NOMO-1 (cell line): ENCODE data around the gene RTN4RL2.
A peak's percentile ranks its signal among the peaks of the same experiment; 100 is the strongest.
"Not testable (repeated sequence)": the region's sequence is repeated elsewhere in the genome, so short reads cannot be mapped to it uniquely, and the experiment has no call there.

ENCODE experiments used
- DNase-seq, 2 experiments: peaks; one replicate each; lab custom pipeline; 2025; ENCODE audit not compliant: unreplicated experiment in 2 of 2; lab: John Stamatoyannopoulos, UW

Gene RTN4RL2

DNA sequence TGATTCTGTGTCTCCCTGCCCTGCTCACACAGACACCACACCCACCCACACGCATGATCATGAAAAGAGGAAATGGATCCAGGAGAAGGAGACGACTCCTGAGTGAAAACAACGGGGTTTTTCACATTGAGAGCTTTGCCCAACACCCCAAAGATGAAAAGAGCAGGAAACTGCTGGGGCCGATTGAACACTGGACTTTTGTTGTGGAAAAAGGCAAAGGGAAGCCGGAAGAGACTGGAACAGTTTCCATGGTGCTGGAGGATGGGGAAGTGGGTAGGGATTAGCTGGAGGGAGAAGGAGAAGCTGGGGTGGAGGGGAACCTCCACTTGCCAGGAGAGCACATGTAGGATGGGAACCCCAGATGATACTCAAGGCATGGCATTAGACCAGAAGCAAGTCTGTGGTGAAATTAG is 28.2 kb upstream of the RTN4RL2 start:
- DNase-seq: no peak

DNA sequence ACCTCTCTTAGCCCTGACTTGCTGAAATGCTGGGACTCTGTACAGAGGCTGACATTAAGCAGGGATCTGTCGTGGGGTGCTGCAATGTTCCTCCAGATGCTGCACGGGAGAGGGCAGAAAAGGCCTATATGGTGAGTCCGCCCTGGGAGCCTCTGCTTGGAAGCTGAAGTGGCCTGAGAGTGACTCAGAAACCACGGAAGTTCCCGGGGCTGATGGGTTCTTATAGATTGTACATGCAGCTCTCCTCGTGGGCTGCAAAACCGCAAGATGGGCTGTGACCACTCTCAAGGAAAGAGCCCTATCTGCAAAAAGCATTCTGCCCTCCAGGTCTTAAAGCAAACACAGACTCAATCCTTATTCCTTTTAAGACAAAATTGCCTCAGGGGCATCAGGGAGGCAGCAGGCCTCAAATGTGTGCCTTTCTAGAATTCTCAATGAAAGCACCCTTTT is 27.6 kb upstream of the RTN4RL2 start:
- DNase-seq: peak; percentile 54 to 56

DNA sequence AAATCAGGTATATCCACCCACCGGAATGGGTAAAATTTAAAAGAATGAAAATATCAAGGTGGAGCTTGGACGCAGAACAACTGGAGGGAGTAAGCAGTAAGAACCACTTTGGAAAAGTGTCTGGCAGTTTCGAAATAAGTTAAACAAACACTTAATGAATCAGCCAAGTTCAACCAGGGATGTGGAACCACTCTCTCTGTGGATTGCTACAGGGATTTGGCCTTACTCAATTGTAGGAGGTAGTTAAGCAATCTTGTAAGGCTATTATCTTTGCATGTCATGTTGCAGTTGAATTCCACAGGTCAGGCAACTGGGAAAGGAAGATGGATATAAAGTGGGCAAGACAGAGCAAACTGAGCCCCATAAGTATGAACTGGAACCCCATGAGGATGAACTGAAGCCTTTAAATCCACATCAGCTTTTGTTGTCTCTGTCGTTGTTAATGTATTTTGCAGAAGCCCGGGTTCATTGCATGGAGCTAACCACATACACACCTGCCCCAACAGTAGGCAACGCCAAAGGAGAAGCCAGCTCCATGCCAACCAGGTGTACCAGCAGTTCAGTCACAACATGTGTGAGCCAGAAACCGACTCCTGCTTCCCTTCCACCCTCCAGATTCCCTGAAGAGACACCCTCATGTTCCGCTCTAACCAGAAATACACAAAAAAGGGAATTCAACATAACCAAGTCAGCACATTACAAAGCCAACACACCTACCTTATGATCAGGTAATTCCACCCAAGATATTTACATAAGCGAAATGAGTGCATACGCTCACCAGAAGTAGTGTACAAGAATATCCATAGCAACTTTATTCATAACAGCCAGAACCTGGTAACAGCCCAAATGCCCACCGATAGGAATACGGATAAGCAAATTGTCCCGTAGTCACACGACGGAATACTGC is 25.4 kb upstream of the RTN4RL2 start:
- peak; percentile 63 to 84 for DNase-seq

DNA sequence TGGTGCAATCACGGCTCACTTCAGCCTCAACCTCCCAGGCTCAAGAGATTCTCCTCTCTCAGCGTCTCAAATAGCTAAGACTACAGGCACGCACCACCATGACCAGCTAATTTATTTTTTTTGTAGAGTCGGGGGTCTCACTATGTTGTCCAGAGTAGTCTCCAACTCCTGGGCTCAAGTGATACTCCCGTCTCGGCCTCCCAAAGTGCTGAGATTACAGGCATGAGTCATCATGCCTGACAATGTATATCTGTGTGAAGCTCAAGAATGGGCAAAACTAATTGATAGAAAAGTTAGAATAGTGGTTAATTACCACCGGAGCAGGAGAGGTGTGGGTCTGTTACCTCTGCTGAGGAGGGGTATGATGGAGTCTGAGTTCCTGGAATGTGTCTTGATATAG is 24.3 kb upstream of the RTN4RL2 start:
- DNase-seq: no peak

DNA sequence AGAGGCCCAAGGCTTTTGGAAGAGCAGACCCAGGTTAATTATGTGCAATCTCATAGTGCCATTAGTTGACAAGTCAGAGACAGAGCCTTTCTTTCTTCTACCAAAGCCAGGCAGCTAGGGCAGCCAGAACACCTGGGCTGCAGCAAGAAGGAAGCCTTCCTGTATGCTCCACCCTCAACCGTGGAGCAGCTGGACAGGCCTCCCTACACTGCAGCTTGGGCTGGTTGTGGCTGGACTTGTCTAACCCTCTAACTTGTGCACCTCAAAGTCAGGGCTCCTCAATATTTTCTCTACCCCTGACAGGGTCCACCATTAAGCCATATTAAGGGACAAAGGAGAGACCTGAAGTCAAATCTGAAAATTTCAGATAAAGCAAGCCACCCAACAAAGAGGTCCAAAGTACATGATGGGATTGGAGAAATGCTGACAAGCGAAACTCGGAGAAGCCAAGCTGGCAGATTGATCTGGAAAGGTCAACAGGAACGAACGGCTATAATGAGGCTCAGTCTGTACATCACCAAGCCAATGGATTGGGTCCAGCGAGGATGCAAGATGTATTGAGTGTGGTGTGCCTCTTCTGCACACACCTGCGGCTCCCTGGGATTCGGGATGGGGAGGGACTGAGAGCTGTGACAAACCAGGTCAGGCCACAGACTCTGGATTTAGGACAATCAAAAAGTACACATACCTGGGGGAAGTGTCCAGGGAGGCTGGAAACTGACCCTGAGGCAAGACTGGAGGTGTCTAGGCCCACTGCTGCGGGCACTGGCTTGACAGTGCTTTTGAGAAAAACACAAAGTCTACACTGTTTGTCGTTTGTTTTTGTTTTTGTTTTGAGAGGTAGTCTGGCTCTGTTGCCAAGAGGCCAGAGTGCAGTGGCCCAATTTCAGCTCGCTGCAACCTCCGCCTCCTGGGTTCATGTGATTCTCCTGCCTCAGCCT is 21.7 kb upstream of the RTN4RL2 start:
- no peak for DNase-seq

DNA sequence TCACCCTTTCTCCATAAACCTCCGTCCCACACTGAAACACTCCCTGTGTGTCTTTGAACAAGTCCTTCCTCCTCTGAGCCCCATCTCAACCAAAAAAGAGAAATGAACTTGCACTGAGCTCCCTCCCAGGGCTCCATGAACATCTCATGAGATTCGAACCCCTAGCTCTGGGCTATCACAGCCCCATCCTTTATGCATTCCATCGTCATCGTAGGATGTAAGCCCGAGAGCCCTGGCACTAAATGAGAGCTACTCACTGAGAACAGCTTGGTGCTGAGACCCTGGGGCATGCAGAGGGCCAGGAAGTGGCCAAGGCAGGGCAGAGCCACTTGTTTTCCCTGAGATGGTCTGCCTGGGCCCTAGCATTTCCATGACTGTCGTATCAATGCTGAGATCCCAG is 20.5 kb upstream of the RTN4RL2 start:
- DNase-seq: no peak

DNA sequence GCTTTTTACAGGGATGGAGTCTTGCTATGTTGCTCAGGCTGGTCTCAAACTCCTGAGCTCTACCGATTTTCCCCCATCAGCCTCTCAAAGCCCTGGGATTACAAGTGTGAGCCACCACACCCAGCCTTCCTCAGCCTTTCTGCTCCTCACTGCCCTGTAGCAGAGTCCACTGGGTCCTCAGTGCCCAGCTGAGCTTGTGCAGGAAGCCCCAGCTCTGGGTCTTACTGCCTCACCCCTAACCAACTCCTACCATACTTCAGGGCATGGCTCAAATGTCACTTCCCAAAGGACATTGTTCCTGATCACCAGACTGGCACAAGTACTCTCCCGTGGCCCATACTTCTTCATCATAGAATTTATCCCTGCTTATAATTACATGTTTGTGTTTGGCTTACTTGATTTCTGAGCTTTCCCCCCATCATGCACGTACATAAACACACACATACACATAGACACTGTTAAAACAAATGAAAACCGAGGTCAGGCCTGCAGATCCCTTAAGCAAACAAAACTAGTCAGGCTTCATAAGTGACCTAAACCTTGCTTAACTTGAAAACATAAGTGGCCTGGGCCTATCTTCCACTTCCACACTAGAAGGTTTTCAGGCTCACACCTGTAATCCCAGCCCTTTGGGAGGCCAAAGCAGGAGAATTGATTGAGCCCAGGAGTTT is 19.4 kb upstream of the RTN4RL2 start:
- DNase-seq: no peak

DNA sequence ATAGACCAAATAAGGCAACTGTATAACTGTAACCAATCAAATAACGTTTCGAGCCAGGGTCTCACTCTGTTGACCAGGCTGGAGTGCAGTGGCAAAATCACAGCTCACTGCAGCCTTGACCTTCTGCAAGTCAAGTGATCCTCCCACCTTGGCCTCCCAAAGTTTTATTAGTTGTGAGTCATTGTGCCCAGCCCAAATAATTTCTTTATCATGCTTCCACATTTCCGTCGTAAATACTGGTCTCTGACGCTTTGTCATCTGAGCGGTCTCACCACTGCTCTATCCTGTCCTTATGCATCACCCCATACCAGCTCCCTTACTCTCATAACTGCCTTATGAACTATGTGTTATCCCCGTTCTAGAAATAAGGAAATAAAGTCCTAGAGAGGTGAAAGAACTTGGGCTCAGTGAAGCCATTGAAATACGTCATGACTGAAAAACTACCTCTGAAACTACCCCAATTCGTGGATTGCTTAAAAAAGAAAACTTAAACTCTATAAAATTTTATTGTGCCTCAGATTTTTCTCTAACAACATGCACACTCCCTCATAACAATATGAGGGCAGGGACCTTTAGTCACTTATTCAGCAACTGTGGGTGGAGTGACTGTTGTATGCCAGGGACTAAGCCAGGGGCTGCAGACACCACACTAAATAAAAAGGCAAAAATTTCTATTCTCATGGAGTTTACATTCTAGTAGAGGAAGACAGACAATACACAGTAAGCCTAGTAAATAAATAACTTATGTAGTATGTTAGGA is 15.8 kb upstream of the RTN4RL2 start:
- no peak for DNase-seq

DNA sequence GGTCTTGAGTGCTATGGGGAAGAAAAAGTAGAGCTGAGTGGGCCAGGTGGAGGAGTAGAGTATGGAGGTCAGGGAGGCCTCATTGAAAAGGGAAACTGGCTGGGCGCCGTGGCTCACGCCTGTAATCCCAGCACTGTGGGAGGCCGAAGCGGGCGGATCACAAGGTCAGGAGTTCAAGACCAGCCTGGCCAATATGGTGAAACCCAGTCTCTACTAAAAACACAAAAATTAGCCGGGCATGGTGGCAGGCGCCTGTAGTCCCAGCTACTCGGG is 15.3 kb upstream of the RTN4RL2 start:
- DNase-seq: not testable (repeated sequence)

DNA sequence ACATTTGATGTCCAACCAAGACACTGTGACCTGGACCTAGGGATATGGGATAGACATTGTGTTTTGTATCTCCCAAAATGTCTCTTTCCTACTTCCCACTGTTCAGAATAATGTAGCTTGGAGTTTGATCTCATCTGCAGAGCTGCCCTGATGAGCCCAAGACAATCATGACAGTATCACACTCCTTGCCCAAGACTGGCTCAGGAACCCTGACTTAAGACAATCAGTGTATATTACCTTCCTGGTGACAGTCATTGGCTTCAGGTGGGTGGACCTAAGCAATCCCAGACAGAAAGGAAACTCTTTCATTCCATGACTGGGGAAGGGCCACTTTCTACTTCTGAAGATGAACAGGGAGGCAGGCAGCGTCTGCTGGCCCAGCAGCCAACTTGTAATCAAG is 14.3 kb upstream of the RTN4RL2 start:
- no peak for DNase-seq

DNA sequence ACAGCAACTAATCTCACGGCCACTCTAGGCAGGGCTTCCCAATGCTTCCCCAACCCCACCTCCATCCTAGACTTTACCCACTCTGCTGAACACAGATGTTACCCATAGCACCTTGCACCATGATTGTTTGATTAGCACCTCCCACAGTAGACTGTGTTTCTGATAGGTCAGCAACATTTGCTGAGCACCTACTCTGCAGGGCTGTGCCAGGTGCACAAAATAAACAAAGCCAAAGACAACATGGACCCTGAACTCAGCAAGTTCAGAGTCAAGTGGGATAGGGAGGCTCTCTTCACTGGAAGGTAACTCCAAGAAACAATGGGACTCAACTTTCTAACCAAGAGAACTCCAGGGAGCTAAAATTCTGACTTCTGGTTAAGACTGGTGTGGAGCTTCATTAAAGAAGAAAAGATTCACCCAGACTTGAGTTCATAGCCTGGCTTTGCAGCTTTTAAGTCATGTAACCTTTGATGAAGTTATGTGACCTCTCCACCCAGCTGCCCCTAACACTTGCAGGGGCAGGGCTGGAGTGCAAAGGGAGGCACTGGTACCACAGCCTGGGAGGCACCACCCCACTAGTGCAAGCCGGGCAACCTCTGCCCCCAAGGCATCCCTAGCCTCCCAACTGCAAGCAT is 6.7 kb upstream of the RTN4RL2 start:
- DNase-seq: no peak

DNA sequence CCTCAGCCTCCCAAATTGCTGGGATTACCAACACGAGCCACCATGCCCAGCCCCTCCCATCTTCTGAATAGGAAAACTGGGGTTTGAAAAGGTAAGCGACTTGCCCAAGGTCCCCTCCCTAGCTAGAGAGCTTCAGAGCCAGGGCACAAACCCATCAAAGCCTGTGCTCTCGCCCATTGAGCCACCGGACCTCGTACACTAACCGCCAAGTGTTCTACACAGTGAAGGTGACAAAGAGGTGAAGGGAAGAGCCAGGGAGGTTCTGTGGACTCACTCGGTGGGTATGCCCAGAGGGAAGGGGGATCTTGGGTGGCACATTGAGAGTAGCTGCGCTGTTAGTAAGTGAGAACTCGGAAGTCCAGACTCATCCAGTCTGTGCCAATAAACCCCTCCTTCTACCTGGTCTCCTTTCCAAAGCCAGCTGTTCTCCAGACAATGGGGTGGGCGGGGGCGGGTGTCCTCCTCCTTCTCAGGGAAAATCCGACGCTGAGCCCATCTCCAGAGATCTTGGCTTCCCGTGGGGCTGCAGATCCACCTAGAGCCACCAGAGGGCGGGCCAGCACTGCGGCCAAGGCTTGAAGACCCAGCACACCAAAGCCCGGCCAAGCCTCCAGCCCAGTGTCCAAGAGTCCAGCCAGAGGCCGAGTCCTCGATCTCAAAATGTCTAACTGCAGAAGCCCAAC is 3.2 kb upstream of the RTN4RL2 start:
- DNase-seq: peak; percentile 60 to 74

DNA sequence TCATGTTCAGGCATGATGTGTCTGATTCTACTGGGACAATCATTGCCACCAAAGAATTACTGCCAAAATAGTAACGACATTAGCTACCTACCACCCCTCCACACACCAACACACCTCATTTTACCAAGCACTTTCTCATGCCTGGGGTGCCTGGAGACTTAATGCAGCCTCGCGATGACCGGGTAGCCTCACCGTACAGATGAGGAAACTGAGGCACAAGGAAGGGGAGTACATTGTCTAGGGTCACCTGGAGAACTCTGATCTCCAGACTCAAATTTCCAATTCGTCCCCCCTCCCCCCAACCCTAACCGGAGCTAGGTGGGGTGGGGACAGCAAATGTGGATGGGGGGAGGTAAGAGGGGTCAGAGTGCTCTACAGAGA is 2.7 kb upstream of the RTN4RL2 start:
- peak; percentile 60 to 71 for DNase-seq

DNA sequence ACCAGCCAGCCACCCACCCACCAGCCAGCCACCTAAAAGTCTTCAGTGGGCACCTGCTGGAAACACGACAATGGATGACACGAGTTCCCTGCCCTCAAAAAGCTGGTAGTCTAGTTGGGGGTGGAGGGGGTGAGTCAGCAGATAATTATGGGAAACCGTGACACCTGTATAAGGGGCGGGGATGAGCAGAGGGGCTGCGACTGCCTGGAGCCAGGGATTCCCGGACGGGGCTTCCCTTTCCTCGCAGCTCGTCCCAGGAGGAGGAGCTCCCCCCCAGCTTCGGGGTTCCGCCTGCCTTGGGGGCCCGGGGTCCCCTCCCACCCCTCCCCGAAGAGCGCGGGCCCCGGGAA is 2.3 kb upstream of the RTN4RL2 start:
- DNase-seq: no peak

DNA sequence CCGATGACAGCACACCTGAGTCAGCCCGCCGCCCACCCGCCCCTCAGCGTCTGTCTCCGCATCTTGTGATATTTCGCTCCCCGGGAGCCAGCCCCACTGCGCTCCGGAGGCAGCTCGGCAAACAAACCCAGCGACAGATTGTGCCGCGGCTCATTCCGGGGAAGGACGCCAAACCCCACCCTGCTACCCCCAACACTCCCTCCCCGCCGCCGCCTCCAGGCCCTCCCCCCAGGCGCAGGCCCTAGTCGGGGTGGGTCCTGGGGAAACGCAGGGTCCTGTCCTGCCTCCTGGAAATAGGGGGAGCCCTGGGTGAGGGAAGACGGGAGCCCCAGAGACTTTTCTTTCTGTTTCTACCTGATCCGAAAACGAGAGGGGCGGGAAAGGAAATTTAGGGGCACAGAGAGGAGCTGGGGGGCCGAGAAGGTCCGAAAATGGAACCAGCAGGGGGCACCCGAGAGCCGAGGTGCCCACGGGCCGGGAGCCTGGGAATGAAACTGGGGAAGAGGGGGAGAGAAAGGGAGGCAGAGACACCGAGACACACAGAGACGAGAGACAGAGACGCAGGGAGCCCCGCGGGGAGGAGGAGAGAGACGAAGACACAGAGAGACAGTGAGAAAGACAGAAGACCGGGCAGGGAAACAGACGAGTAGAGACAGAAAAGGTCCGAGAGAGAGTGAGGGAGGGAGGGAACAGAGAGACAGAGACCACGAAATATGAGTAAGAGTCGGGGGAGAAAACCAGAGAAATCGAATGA is 1.7 kb upstream of the RTN4RL2 start:
- DNase-seq: peak; percentile 10

DNA sequence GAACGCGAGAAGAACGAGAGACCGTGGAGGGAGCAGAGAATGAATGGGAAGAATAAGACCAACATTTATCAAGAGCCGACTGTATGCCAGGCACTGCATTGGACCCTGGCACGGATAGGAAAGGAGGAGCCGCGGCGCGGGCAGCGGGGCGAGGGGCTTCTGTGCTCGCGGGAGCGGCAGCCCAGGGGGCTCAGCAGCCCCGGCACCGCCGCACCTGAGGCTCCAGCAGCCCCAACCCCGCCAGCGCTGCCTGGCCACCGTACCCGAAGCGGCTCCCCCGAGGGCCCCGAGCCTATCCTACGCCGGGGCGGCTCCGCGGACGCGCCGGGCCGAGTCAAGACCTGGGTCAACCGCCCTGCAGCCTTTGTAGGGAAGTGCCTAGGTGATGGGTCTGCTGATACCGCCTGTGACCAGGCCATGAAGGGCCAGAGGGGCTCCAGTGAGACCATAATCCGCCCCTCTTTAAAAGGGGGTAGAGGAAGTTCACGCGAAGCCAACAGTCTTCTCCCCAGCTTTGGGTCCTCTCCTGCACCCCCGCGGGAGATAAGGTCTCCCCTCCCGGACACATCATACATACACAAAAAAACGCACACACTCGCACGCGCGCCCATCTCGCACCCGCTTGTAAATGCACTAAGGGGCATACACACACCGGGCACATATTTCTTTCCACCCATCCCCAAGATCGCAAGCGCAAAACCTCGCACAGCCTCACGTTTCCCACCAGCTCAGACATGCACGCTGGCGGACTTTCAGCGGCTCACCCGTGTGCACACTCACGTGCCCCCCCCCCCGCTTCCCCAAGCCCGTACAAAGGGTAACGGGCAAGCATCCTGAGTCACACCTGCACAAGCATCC is 935 bp upstream of the RTN4RL2 start:
- peak in 1 of 2 experiments; percentile 22 for DNase-seq

DNA sequence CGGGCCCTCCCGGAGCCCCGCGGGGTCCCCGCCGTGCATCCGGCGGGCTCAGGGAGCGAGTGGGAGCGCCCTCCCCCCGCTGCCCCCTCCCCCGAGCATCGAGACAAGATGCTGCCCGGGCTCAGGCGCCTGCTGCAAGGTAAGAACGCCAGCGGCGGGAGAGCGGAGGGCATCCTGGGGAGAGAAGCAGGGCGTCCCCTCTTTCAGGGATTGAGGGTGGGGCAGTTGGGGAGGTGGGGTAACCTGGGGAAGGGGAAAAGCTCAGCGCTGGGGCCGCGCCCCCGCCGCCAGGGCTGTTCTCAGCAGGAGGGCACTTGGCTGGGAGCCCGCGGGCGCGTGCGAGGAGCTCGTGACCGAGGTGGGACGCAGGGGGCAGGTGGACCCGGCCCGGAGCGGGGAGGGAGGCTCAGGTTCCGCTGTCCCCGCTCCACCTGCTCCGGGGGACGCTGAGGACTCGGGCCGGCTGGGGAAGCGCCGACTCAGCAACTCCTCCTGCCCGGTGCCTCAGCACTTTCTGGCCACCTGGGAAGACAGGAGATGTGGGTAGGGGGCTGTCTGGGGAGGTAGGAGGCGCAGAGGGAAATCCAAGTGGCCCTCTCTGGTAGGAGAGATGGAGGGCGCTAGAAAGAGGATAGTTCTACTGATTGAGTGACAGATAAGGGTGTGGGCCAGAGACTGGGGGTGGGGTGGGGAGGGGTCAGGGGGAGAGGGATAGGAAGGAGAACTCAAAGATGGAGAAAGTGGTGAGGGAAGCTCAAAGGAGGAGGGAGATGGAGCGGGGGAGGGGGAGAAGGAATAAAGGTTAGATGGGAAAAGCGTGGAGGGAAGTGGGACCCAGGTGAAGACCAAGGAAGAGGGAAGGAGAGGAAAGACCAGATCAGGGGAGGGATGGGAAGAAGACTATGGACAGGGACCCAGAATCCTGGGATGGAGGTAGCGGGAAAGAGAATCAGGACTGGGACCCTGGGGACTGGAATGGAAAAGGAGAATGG is 726 bp downstream of the RTN4RL2 start:
- no peak for DNase-seq
